ENCODE data around the gene BANK1. TPM values are rescaled to one million over a fixed set of nuclear protein-coding genes. Genes with fewer than 3 reads are reported as not detected.

The BANK1 gene
- total RNA-seq, 1 experiment from 2014 or later = 1.1 TPM

- H3K4ac ChIP-seq (ENCODE audit: low read depth, low read length) = no peak overlapping the region
- H3K23ac ChIP-seq (ENCODE audit: insufficient read length, low read depth, low read length) = no peak overlapping the region
- H3K18ac ChIP-seq (ENCODE audit: insufficient read length, low read depth, low read length) = no peak overlapping the region
- H3K27me3 Mint-ChIP-seq (ENCODE audit: low read depth) = no peaks in the 10 kb centered on the region
- no peaks in the 10 kb centered on the region for H3K79me1 ChIP-seq (ENCODE audit: insufficient read depth, low read depth, low read length, poor library complexity, severe bottlenecking)
- H2BK120ac ChIP-seq (ENCODE audit: low read depth, low read length, poor library complexity, severe bottlenecking) = no peak overlapping the region
- no peaks in the 10 kb centered on the region for H3K79me2 ChIP-seq (ENCODE audit: insufficient read depth, low read length)
- H3K4me1 ChIP-seq (ENCODE audit: insufficient read depth, low read length) = no peaks in the 10 kb centered on the region
- no peak overlapping the region for H3K14ac ChIP-seq (ENCODE audit: insufficient read depth, low read length)
- H2BK12ac ChIP-seq (ENCODE audit: insufficient read length, low read depth, low read length) = no peak overlapping the region
- H2AK5ac ChIP-seq (ENCODE audit: insufficient read length, low read length) = no peak overlapping the region
- no peak overlapping the region for H2BK5ac ChIP-seq (ENCODE audit: insufficient read length, low read length)
- TF ChIP-seq CTCF (conservative IDR thresholded peaks at IDR 0.05) = no peak
- no peak overlapping the region for H4K5ac ChIP-seq (ENCODE audit: insufficient read length, low read depth, low read length)
- H2AFZ ChIP-seq (ENCODE audit: low read length) = no peak overlapping the region
- H3K4me2 ChIP-seq (ENCODE audit: insufficient read depth, insufficient read length, low read length) = no peak overlapping the region
- no peak overlapping the region for H2BK20ac ChIP-seq (ENCODE audit: low read depth, low read length, poor library complexity, severe bottlenecking)
- H3K23me2 ChIP-seq (ENCODE audit: insufficient read length, low read depth, low read length, poor library complexity, severe bottlenecking) = no peaks in the 10 kb centered on the region
- no peaks in the 10 kb centered on the region for H4K20me1 ChIP-seq (ENCODE audit: control insufficient read depth, insufficient read depth, insufficient read length)
- H3K9me3 Mint-ChIP-seq = peaks cover 2 to 3% of the 10 kb centered on the region in 2 experiments; a peak in 3 of 5 replicates
- no CpG with 5 or more reads among the region's 1 CpG for WGBS (ENCODE audit: extremely low coverage, insufficient read length, low lambda C conversion rate)
- H3K4me1 Mint-ChIP-seq = peaks cover 0 to 3% of the 10 kb centered on the region in 2 experiments; a peak in 1 of 4 replicates
- no peak overlapping the region for H4K8ac ChIP-seq (replicated peaks; ENCODE audit: insufficient read length, low read depth, low read length)
- H3K9me3 ChIP-seq (ENCODE audit: control insufficient read depth, low read depth, low read length) = no peaks in the 10 kb centered on the region
- no peak overlapping the region for H3T11ph ChIP-seq (ENCODE audit: low read length)
- no peak overlapping the region for H4K91ac ChIP-seq (ENCODE audit: insufficient read length, low read depth, low read length)
- no peaks in the 10 kb centered on the region for H3K27me3 ChIP-seq (ENCODE audit: insufficient read depth, low read length)
- no peak overlapping the region for H3K56ac ChIP-seq (ENCODE audit: insufficient read length, low read depth, low read length)
- H3K4me3 Mint-ChIP-seq = no peak overlapping the region
- no peak overlapping the region for H3K9ac ChIP-seq (ENCODE audit: extremely low read depth, insufficient read length, low read length)
- H3K27ac ChIP-seq (ENCODE audit: insufficient read length, low read depth, low read length) = no peak overlapping the region
- no peaks in the 10 kb centered on the region for H3K36me3 Mint-ChIP-seq (ENCODE audit: insufficient read depth in 1 of 3, low read depth in 3 of 3)
- no peak for DNase-seq
- no peak overlapping the region for H2BK15ac ChIP-seq (ENCODE audit: low read depth, low read length)
- no peak overlapping the region for H3K27ac Mint-ChIP-seq
Measured at GRCh38 chr4:102094481-102094880, 304.0 kb downstream of the BANK1 start.

Measured in H9 (cell line).